HG03558 (cell line): ENCODE data around the gene SLC25A26.
A peak's percentile ranks its signal among the peaks of the same experiment; 100 is the strongest.
"Not testable (repeated sequence)": the region's sequence is repeated elsewhere in the genome, so short reads cannot be mapped to it uniquely, and the experiment has no call there.

ENCODE experiments used
- ATAC-seq: cut with Tn5 transposase; IDR thresholded peaks from one replicate; pipeline ENCODE4 v1.9.1; 2021; ENCODE audit warnings: moderate number of reproducible peaks; ENCODE audit not compliant: unreplicated experiment; ENCODE audit errors: extremely low read depth

The SLC25A26 gene

GRCh38 chr3:66306991-66307390 lies 86.2 kb downstream of the SLC25A26 start:
- ATAC-seq, result not testable (repeated sequence)

DNA sequence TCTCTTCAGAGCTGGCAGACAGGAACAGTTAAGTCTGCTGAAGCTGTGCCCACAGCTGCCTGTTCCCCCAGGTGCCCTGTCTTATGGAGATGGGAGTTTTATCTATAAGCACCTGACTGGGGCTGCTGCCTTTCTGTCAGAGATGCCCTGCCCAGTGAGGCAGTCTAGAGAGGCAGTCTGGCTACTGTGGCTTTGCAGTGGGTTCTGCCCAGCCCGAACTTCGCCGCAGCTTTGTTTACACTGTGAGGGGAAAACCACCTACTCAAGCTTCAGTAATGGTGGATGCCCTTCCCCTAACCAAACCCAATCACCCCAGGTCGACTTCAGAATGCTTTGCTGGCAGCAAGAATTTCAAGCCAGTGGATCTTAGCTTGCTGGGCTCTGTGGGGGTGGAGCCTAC lies 91.2 kb downstream of the SLC25A26 start:
- no peak for ATAC-seq

GRCh38 chr3:66314455-66314854 lies 93.7 kb downstream of the SLC25A26 start:
- no peak for ATAC-seq

- no peak for ATAC-seq
Observed at GRCh38 chr3:66317750-66318376, 97.1 kb downstream of the SLC25A26 start.

GRCh38 chr3:66320390-66320789 lies 99.6 kb downstream of the SLC25A26 start:
- no peak for ATAC-seq

GRCh38 chr3:66322436-66322835 lies 101.6 kb downstream of the SLC25A26 start:
- no peak for ATAC-seq

DNA sequence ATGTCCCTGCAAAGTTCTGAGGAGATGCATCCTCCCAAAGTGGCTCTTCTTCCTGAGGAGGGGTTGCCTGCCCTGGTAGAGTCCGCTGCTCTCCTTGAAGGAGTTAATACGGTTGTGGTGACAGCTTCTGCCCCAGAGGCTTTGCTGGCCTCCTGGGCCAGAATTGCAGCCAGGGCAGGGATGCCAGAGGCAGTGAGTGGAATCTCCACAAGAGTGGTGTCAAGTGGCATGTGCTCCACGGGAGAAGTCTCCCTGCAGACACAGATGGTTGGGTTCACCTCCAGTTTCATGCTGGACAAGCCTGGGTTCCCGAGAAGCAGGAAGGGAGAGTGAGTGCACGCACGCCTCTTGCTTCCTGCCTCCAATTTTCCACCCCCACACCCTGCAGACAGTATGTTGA lies 105.5 kb downstream of the SLC25A26 start:
- ATAC-seq, result no peak

GRCh38 chr3:66335671-66336070 lies 114.9 kb downstream of the SLC25A26 start:
- ATAC-seq, result no peak

DNA sequence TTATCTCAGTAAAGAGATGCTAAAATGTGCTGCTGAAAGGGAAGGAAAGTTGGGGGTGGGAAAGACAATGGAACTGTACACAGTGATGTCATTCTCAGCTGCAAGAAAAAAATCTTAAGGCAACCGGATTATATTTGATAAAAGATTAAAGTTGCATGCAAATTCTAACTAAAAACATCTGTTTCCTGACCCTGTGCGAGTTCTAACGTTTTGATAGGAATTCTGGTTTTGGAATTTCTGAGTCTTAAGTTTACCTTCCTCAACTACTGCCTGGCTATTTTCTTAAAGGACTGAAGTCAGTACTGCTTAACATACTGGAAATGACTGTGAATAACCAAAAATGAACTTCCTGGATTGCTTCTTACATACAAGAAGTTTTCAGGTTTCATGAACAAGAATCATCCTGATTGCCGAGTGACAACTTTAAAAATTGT lies 115.5 kb downstream of the SLC25A26 start:
- ATAC-seq, result no peak

GRCh38 chr3:66338927-66339326 lies 118.1 kb downstream of the SLC25A26 start:
- ATAC-seq, result no peak

DNA sequence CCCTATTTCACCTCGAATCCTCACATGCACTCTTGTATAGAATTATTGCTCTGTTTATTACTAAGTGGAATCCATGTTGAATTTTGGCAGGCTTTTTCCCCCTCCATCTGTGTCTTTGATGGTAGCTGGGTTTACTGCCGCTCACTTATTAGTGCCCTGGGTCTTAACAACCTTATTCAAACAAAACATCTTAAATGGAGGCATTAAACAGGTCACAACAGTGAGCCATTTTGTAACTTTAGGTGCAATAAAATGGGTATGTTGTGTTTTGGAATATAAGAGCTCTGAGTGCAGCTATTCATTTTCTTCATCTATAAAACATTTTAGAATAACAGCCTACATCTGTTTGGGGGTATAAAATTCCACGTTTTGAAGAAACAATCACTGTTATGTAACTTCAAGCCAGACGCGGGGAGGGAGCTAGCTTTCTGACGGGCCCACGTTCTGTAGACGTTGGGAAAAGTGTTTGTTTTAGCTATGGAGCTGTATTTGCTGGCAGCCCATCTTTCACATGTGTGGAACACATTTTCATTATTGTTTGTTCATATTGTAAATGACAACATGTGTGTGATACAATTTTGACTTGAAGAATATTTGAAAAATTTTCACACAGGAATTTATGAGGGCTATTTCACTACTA lies 122.0 kb downstream of the SLC25A26 start:
- no peak for ATAC-seq

DNA sequence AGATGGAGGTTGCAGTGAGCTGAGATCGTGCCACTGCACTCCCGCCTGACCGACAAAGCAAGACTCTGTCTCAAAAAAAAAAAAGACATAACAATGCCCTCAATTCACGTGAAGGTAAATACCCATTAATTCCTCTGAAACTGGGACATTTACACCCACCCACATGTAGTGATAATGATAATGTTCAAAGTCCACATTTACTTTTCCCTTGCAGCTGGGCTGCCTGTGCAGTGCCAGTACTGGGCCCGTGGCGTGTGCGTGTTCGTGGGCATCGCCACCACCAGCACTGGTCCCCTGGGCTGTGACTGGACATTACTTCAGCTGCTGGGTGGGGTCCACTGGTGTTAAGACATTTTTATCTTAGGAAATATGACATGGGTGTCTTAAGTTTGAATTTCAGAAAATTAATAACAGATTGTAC lies 123.6 kb downstream of the SLC25A26 start:
- no peak for ATAC-seq

GRCh38 chr3:66344848-66345578 lies 124.2 kb downstream of the SLC25A26 start:
- no peak for ATAC-seq

DNA sequence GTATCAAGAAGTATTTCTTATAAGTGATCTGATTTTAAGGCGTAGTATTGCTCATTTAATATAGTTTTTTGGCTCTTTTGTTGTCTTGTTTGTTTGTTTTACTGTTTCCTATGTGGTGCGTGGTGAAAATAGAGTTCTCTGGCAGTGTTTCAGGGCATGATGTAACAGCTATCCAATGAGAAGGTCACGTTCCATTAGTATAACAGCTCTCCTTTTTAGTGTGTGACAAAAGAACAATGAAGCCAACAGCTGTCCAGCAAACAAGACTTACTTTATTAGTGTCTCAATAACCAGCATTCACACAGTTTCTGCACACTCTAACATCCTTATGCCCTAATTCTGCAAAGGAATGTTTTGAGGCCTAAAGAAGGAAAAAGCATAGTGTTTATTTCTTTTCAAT lies 127.9 kb downstream of the SLC25A26 start:
- ATAC-seq, result no peak

- no peak for ATAC-seq
Observed at GRCh38 chr3:66350601-66351000, 129.8 kb downstream of the SLC25A26 start.

DNA sequence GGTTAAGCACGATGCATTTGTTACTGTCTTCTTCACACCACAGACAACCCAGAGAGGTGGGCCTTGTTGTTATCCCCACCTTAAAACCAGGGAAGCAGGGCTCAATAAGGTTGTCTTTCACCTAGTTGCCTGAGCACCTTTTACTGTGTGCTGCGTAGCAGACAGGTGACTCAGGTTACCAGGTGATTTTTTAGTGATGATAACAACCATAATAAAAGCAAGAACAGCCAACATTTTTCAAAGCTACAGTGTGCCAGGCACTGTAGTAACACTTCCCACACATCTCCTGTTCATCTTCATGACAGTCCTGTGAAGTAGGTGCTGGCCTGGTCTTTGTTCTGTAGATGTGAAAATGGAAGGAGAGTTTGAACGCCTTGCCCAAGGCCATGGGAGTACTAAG lies 132.2 kb downstream of the SLC25A26 start:
- no peak for ATAC-seq

DNA sequence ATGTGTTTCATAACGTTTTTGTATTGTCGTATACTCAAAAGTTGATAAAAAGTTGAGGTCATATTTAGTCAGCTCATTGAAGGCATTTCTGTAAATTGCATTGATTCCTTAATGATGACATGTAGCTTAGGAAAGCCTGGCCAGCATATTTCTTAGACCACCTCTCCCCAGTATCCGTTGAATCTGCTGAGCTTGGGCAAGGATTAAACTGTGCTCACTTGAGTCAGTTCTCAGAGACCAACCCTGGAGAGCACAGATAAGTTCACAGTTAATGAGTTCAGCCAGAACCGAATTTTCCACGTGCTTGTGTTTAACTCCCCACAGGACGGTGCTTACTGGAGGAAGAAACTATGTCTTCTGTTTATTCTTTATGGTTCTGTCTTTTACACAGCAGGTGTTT lies 132.7 kb downstream of the SLC25A26 start:
- no peak for ATAC-seq

- no peak for ATAC-seq
Observed at GRCh38 chr3:66354001-66354400, 133.2 kb downstream of the SLC25A26 start.

DNA sequence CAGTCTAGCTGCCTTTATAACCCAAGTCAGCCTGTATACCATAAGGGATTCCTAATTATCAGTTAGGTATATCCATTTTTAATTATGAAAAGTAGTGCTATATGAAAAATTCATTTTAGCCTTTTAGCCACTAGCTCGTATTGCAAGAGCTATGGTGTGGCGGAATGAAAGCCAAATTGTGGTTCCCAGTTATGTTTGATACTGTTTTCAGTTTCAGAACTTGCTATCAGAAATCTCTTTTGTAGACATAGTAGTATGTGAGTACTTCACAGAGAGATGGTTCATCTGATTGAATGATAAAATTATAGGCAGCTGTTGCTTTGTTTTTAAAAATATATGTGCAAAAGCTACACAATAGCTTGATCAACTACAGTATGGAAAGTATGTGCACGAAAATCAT lies 134.6 kb downstream of the SLC25A26 start:
- ATAC-seq, result peak; percentile 88

DNA sequence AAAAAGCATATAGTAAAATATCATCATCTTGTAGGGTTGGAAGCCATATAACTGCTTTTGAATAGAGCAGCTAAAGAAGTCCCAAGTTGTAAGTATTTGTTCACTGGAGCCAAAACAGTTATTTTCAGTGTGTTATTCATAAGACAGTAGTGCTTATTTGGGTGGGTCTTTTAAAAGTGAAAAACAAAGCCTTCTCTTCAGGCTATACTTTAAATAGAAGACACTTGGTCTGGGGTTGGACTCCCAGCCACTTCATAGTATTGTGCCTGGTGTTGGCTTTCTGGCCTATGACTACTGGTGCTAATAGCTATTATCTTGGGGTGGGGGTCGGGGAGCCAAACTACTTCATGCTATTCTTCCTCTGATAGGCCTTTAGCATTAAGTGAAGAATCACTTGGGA lies 135.2 kb downstream of the SLC25A26 start:
- no peak for ATAC-seq

- ATAC-seq, result no peak
Observed at GRCh38 chr3:66361356-66361755, 140.6 kb downstream of the SLC25A26 start.
